WERI-Rb-1 (cell line): Measurements from ENCODE around the gene SEMA5A.

Experiments
- DNase-seq: peaks from one replicate; pipeline ENCODE4 v3.0.0-alpha.2; 2020
- H3K27ac ChIP-seq: fragments of 250-450 bp; sonication (Bioruptor Pico); 2 replicates; pipeline ENCODE4 v1.5.1; 2020; ENCODE audit warnings: mild to moderate bottlenecking, moderate library complexity
- H3K27me3 ChIP-seq: fragments of 250-450 bp; sonication (Bioruptor Pico); 2 replicates; pipeline ENCODE4 v1.5.1; 2021; ENCODE audit warnings: mild to moderate bottlenecking, low read depth, moderate library complexity; ENCODE audit not compliant: insufficient read depth, severe bottlenecking
- H3K36me3 ChIP-seq: fragments of 250-450 bp; sonication (Bioruptor Pico); 2 replicates; pipeline ENCODE4 v1.5.1; 2020; ENCODE audit warnings: mild to moderate bottlenecking, moderate library complexity
- H3K4me3 ChIP-seq: 2 replicates; pipeline ENCODE4 v1.5.1; 2011; ENCODE audit warnings: low read depth, mild to moderate bottlenecking, control low read depth, low read length
- H3K9me3 ChIP-seq: fragments of 250-450 bp; sonication (Bioruptor Pico); 2 replicates; pipeline ENCODE4 v1.5.1; 2021; ENCODE audit warnings: mild to moderate bottlenecking, moderate library complexity; ENCODE audit not compliant: severe bottlenecking
- CTCF ChIP-seq: IDR thresholded peaks from 2 replicates; pipeline ENCODE4 v1.5.1; 2011; ENCODE audit warnings: low read depth, mild to moderate bottlenecking, control low read depth, inconsistent platforms, low read length

SEMA5A gene

GRCh38 chr5:9538504-9538903, 7.4 kb downstream of the SEMA5A start:
- Histone ChIP-seq H3K27me3 (no peaks in the 10 kb centered on the region), H3K36me3 (no peaks in the 10 kb centered on the region), H3K9me3 (no peaks in the 10 kb centered on the region), H3K4me3 (no peak overlapping the region), H3K27ac (no peak overlapping the region)
- no peak for TF ChIP-seq CTCF
- DNase-seq: no peak

DNA sequence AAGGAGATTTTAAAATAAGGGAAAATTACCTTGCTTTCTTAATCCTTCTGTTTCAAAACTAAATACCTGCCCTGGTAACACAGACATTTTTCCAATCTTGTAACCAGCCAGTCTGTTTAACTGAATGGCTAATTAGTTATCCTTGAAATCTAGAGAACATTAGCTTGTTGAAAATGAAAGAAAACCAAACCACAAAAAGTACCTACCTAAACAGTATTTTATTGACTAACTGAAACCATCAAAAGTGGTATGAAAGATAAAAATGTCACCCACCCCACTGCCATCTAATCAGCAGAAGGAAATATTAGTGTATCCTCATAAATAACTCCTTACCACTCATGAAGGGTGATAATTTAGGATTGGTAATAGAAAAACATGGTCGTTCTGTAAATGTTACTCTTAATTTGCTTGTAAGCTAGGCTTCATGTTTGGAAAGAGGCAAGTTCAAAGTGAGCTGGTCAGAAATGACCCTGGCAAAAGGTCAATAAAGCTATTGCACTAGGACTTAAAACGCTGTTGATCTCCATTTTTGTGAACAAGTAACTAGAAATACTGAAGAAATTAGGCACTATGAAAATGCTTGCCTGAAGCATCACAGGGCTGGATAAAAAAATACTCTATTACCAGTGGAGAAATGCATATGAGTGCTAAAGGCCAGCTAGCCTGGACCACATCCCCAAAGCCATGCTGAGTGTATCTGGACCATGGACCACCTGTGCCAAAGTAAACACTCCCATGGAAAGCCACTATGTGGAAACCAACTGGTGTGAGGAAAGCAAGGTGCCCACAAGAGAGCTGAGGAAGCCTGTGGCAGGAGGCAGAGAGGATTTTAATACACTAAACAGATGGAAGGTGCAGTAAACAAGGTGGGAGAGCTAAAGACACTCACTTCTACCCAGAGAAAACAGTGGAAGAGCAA, 8.4 kb downstream of the SEMA5A start:
- DNase-seq: no peak
- H3K27ac ChIP-seq: no peak overlapping the region
- no peak overlapping the region for H3K4me3 ChIP-seq
- TF ChIP-seq CTCF: no peak
- H3K36me3 ChIP-seq: no peaks in the 10 kb centered on the region
- H3K27me3 ChIP-seq: no peaks in the 10 kb centered on the region
- H3K9me3 ChIP-seq: no peaks in the 10 kb centered on the region

DNA sequence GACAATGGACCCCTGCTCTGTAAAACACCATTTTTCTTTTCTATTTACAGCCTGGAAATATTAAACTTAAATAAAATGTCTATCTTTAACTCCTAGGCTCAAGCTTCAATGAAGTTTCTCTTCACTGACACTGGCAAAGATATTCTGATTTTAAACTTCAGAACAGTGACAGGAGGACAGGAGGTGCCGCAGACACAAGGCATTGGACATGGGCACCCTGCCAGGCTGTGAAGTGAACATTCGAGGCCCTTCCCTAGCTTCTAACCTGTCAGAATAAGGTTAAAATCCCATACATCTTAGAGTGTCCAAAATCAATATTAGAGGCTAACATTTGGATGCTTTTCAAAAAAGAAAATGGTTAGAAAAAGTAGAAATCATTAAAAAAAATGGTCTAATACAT, 9.2 kb downstream of the SEMA5A start:
- no peak overlapping the region for H3K4me3 ChIP-seq
- H3K9me3 ChIP-seq: no peaks in the 10 kb centered on the region
- no peaks in the 10 kb centered on the region for H3K36me3 ChIP-seq
- H3K27ac ChIP-seq: no peak overlapping the region
- no peaks in the 10 kb centered on the region for H3K27me3 ChIP-seq
- no peak for DNase-seq
- no peak for TF ChIP-seq CTCF

DNA sequence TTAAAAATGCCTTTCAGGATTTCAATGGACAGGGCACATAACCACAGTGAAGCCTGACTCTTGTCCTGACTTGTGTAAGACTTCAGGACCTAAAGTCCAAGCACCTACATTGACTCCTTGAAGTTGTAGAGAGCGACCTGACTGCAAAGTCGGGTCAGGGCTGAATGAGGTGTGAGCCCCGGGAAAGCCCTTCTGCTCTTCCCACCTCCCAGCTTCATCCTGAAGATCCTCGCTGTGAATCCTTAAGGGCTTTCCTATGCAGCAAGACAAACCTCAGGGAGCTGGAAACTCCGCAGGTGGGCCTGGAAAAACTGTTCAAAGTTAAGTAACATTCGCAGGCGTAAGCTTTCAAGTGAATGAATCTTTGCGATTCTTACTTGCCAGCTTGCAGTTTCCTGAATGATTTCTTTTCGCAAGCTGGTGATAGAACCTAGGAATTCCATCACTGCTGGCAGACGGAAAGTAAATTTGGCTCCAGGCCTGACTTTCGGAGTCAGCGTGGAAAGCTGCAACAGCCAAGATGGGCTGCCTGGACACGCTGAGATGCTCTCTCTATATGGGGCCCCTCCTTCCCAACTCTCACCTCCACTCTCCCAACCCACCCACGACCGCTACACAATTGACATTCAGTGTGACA, 10.9 kb downstream of the SEMA5A start:
- H3K4me3 ChIP-seq: no peak overlapping the region
- H3K9me3 ChIP-seq: no peaks in the 10 kb centered on the region
- no peaks in the 10 kb centered on the region for H3K27me3 ChIP-seq
- no peak for DNase-seq
- H3K27ac ChIP-seq: no peak overlapping the region
- no peaks in the 10 kb centered on the region for H3K36me3 ChIP-seq
- TF ChIP-seq CTCF: no peak

GRCh38 chr5:9533562-9534364, 12.1 kb downstream of the SEMA5A start:
- Histone ChIP-seq H3K27me3 (no peaks in the 10 kb centered on the region), H3K4me3 (no peak overlapping the region), H3K9me3 (no peaks in the 10 kb centered on the region), H3K27ac (no peak overlapping the region), H3K36me3 (no peaks in the 10 kb centered on the region)
- no peak for TF ChIP-seq CTCF
- DNase-seq: no peak
